GM23338 (cell line): ENCODE measurements around the gene INPP1.

ENCODE experiments used
- CTCF ChIP-seq, 2 experiments: fragments of 200-600 bp in 1 of 2; sonication (generic) in 1 of 2; conservative IDR thresholded peaks; 2 replicates each; pipeline versions ENCODE4 v1.5.1 to v1.6.1; 2016 to 2017; ENCODE audit warnings: antibody characterized with exemption in 2 of 2, low read depth in 2 of 2, mild to moderate bottlenecking in 2 of 2, moderate library complexity in 1 of 2
- EZH2 ChIP-seq: fragments of 200-600 bp; sonication (generic); IDR thresholded peaks from one replicate; pipeline ENCODE4 v1.8.0; 2017; ENCODE audit warnings: antibody characterized with exemption, mild to moderate bottlenecking, low read depth; ENCODE audit not compliant: unreplicated experiment
- EZH2phosphoT487 ChIP-seq: fragments of 200-600 bp; sonication (generic); IDR thresholded peaks from one replicate; pipeline ENCODE4 v1.8.1; 2018; ENCODE audit warnings: antibody characterized with exemption; ENCODE audit not compliant: unreplicated experiment
- JUNB ChIP-seq: IDR thresholded peaks from one replicate; pipeline ENCODE4 v1.6.1; 2016; ENCODE audit warnings: antibody characterized with exemption; ENCODE audit not compliant: unreplicated experiment
- NANOG ChIP-seq: IDR thresholded peaks from 2 replicates; pipeline ENCODE4 v1.6.1; 2016; ENCODE audit warnings: antibody characterized with exemption, borderline replicate concordance
- POLR2AphosphoS5 ChIP-seq: IDR thresholded peaks from 2 replicates; pipeline ENCODE4 v1.6.1; 2016; ENCODE audit warnings: antibody characterized with exemption, low read depth
- REST ChIP-seq: IDR thresholded peaks from one replicate; pipeline ENCODE4 v1.6.1; 2018; ENCODE audit warnings: antibody characterized with exemption; ENCODE audit not compliant: unreplicated experiment
- STAT1 ChIP-seq: IDR thresholded peaks from one replicate; pipeline ENCODE4 v1.6.1; 2016; ENCODE audit warnings: antibody characterized with exemption; ENCODE audit not compliant: unreplicated experiment
- ZNF331 ChIP-seq: fragments of 250-450 bp; sonication (Bioruptor Pico); IDR thresholded peaks from 2 replicates; pipeline ENCODE4 v1.5.0; 2020; ENCODE audit warnings: low read depth, mild to moderate bottlenecking, moderate library complexity
- TF ChIP-seq, protein P1 (sequence below): IDR thresholded peaks from 2 replicates; pipeline ENCODE4 v1.6.1; 2016; ENCODE audit warnings: antibody characterized with exemption
- TF ChIP-seq, protein P2 (sequence below): fragments of 250-450 bp; sonication (Bioruptor Pico); IDR thresholded peaks from 2 replicates; pipeline ENCODE4 v1.5.0; 2020; ENCODE audit warnings: mild to moderate bottlenecking, moderate library complexity

DNA sequence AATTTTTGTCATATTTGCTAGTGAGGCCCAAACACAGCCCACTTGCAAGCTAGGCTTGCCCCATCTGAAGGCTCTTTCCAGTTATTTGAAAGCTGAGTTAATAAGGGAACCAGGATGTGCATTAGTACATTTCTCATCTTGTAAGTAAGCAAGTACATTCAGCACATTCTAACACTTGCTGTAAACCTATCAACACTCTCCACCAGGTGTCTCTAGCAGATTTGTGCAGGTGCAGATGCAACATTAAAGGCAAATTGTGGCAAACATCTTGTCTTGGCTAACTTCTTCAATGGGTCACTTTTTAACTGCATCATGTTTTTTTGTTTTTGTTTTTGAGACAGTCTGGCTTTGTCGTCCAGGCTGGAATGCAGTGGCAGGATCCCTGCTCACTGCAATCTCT lies 39.5 kb downstream of the INPP1 start:
- TF ChIP-seq CTCF (conservative IDR thresholded peaks at IDR 0.05; ENCODE audit: low read depth in 2 of 2) (peak; percentile 67 to 88), EZH2 (no peak), EZH2phosphoT487 (no peak), JUNB (no peak), REST (no peak), POLR2AphosphoS5 (no peak), NANOG (no peak), ZNF331 (no peak), STAT1 (no peak)
- TF ChIP-seq, protein P1, sequence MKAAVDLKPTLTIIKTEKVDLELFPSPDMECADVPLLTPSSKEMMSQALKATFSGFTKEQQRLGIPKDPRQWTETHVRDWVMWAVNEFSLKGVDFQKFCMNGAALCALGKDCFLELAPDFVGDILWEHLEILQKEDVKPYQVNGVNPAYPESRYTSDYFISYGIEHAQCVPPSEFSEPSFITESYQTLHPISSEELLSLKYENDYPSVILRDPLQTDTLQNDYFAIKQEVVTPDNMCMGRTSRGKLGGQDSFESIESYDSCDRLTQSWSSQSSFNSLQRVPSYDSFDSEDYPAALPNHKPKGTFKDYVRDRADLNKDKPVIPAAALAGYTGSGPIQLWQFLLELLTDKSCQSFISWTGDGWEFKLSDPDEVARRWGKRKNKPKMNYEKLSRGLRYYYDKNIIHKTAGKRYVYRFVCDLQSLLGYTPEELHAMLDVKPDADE, result no peak
- TF ChIP-seq, protein P2, sequence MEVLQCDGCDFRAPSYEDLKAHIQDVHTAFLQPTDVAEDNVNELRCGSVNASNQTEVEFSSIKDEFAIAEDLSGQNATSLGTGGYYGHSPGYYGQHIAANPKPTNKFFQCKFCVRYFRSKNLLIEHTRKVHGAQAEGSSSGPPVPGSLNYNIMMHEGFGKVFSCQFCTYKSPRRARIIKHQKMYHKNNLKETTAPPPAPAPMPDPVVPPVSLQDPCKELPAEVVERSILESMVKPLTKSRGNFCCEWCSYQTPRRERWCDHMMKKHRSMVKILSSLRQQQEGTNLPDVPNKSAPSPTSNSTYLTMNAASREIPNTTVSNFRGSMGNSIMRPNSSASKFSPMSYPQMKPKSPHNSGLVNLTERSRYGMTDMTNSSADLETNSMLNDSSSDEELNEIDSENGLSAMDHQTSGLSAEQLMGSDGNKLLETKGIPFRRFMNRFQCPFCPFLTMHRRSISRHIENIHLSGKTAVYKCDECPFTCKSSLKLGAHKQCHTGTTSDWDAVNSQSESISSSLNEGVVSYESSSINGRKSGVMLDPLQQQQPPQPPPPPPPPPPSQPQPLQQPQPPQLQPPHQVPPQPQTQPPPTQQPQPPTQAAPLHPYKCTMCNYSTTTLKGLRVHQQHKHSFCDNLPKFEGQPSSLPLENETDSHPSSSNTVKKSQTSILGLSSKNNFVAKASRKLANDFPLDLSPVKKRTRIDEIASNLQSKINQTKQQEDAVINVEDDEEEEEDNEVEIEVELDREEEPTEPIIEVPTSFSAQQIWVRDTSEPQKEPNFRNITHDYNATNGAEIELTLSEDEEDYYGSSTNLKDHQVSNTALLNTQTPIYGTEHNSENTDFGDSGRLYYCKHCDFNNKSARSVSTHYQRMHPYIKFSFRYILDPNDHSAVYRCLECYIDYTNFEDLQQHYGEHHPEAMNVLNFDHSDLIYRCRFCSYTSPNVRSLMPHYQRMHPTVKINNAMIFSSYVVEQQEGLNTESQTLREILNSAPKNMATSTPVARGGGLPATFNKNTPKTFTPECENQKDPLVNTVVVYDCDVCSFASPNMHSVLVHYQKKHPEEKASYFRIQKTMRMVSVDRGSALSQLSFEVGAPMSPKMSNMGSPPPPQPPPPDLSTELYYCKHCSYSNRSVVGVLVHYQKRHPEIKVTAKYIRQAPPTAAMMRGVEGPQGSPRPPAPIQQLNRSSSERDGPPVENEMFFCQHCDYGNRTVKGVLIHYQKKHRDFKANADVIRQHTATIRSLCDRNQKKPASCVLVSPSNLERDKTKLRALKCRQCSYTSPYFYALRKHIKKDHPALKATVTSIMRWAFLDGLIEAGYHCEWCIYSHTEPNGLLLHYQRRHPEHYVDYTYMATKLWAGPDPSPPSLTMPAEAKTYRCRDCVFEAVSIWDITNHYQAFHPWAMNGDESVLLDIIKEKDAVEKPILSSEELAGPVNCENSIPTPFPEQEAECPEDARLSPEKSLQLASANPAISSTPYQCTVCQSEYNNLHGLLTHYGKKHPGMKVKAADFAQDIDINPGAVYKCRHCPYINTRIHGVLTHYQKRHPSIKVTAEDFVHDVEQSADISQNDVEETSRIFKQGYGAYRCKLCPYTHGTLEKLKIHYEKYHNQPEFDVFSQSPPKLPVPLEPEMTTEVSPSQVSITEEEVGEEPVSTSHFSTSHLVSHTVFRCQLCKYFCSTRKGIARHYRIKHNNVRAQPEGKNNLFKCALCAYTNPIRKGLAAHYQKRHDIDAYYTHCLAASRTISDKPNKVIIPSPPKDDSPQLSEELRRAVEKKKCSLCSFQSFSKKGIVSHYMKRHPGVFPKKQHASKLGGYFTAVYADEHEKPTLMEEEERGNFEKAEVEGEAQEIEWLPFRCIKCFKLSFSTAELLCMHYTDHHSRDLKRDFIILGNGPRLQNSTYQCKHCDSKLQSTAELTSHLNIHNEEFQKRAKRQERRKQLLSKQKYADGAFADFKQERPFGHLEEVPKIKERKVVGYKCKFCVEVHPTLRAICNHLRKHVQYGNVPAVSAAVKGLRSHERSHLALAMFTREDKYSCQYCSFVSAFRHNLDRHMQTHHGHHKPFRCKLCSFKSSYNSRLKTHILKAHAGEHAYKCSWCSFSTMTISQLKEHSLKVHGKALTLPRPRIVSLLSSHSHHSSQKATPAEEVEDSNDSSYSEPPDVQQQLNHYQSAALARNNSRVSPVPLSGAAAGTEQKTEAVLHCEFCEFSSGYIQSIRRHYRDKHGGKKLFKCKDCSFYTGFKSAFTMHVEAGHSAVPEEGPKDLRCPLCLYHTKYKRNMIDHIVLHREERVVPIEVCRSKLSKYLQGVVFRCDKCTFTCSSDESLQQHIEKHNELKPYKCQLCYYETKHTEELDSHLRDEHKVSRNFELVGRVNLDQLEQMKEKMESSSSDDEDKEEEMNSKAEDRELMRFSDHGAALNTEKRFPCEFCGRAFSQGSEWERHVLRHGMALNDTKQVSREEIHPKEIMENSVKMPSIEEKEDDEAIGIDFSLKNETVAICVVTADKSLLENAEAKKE (CRISPR knock-in tag), result no peak
